Upper lobe of left lung (tissue), 6 donors: ENCODE measurements around the gene NCAN. TPM values are rescaled to one million over a fixed set of nuclear protein-coding genes. Genes with fewer than 3 reads are reported as not detected.

Experiments
- ATAC-seq, 2 donors: fragments of 200-7000 bp; cut with Tn5 transposase; one replicate each; pipeline ENCODE4 v1.9.1; 2022; ENCODE audit warnings: mild to moderate bottlenecking in 2 of 2, moderate library complexity in 2 of 2; ENCODE audit not compliant: low FRiP score in 2 of 2
- DNase-seq, 2 donors: peaks; one replicate each; pipeline ENCODE4 v3.0.0-alpha.2; 2019 to 2020
- H3K27ac ChIP-seq, 4 donors: fragments of 200-600 bp; sonication (generic); one replicate each; pipeline ENCODE4 v1.5.1; 2016 to 2019
- H3K27me3 ChIP-seq, 4 donors: fragments of 200-600 bp; sonication (generic); one replicate each; pipeline ENCODE4 v1.5.1; 2017 to 2019
- H3K36me3 ChIP-seq, 4 donors: fragments of 200-600 bp; sonication (generic); one replicate each; pipeline ENCODE4 v1.5.1; 2016 to 2019
- H3K4me1 ChIP-seq, 4 donors: fragments of 200-600 bp; sonication (generic); one replicate each; pipeline ENCODE4 v1.5.1; 2018 to 2019
- H3K4me3 ChIP-seq, 4 donors: fragments of 200-600 bp; sonication (generic); one replicate each; pipeline ENCODE4 v1.5.1; 2017 to 2019; ENCODE audit warnings: mild to moderate bottlenecking in 2 of 4, moderate library complexity in 1 of 4
- H3K9me3 ChIP-seq, 4 donors: fragments of 200-600 bp; sonication (generic); one replicate each; pipeline ENCODE4 v1.5.1; 2018 to 2019
- CTCF ChIP-seq, 6 experiments: fragments of 450-650 bp in 4 of 6; fragments of 200-600 bp in 2 of 6; sonication (generic) in 2 of 6; IDR thresholded peaks; one replicate each; pipeline ENCODE4 v1.5.1; 2016 to 2019; ENCODE audit warnings: antibody characterized with exemption in 6 of 6
- EP300 ChIP-seq, 4 donors: sonication (generic); formaldehyde crosslinking; IDR thresholded peaks; one replicate each; pipeline ENCODE4 v1.5.1; 2017; ENCODE audit warnings: antibody characterized with exemption in 4 of 4, control low read depth in 2 of 4
- POLR2A ChIP-seq, 4 donors: fragments of 450-650 bp; IDR thresholded peaks; one replicate each; pipeline ENCODE4 v1.5.1; 2016 to 2017; ENCODE audit warnings: antibody characterized with exemption in 4 of 4, mild to moderate bottlenecking in 2 of 4
- POLR2AphosphoS5 ChIP-seq, 2 donors: sonication (generic); formaldehyde crosslinking; IDR thresholded peaks; one replicate each; pipeline ENCODE4 v1.5.1; 2017; ENCODE audit warnings: antibody characterized with exemption in 2 of 2
- WGBS, 2 donors: methylation state at CpG; one replicate each; pipeline ENCODE4 v1.1.5; 2017 to 2018; 5-methylcytosine and 5-hydroxymethylcytosine counted together
- total RNA-seq, 6 donors: library from RNA; depleted of rRNA in 4 of 6; stranded (reverse); fragments of >200 nt in 4 of 6; gene quantifications; one replicate each; pipeline versions ENCODE4 v1.1.0 to v1.2.1, GENCODE V29; 2016 to 2021
- donor health status: DM: no; HTN: no; CAD: no; lungs with moderate emphysema.
- donor health status: DM: no; HTN: yes; CAD: no; lungs with severe emphysema.

Gene NCAN
- total RNA-seq, 6 donors from 2014 or later: 3.1 TPM; not detected in 5

- H3K4me1 ChIP-seq: peaks cover 38 to 50% (median 45%) of the 10 kb centered on the region in 4 donors
- no peak for ATAC-seq
- TF ChIP-seq POLR2AphosphoS5 (IDR thresholded peaks at IDR 0.05) (no peak), EP300 (IDR thresholded peaks at IDR 0.05) (no peak), CTCF (IDR thresholded peaks at IDR 0.05) (no peak), POLR2A (IDR thresholded peaks at IDR 0.05) (no peak)
- H3K9me3 ChIP-seq: no peaks in the 10 kb centered on the region
- peak overlapping the region in 1 of 4 donors; percentile 80 for H3K4me3 ChIP-seq
- H3K36me3 ChIP-seq: peaks cover 0 to 31% (median 26%) of the 10 kb centered on the region in 4 donors
- WGBS, 2 donors: 75 to 79% methylated on average over 5 of the region's 5 CpGs
- peak overlapping the region in 2 of 4 donors; percentile 99 to 100 for H3K27ac ChIP-seq
- no peak for DNase-seq
- H3K27me3 ChIP-seq: no peaks in the 10 kb centered on the region
Observed at GRCh38 chr19:19193926-19194325, 17.8 kb upstream of the NCAN start.

- H3K9me3 ChIP-seq: no peaks in the 10 kb centered on the region
- H3K4me3 ChIP-seq: peak overlapping the region in 3 of 4 donors; percentile 66 to 88 (median 75)
- H3K36me3 ChIP-seq: peaks cover 0 to 40% (median 32%) of the 10 kb centered on the region in 4 donors
- H3K4me1 ChIP-seq: peaks cover 11 to 17% (median 12%) of the 10 kb centered on the region in 4 donors
- TF ChIP-seq CTCF (IDR thresholded peaks at IDR 0.05) (no peak), EP300 (IDR thresholded peaks at IDR 0.05) (no peak), POLR2A (IDR thresholded peaks at IDR 0.05) (no peak), POLR2AphosphoS5 (IDR thresholded peaks at IDR 0.05) (no peak)
- H3K27ac ChIP-seq: peak overlapping the region in 3 of 4 donors; percentile 76 to 84 (median 76)
- ATAC-seq (no peak), DNase-seq (no peak)
- no peaks in the 10 kb centered on the region for H3K27me3 ChIP-seq
- WGBS, 2 donors: 78 to 82% methylated on average over 5 to 19 of the region's 19 CpGs
Observed at GRCh38 chr19:19201697-19202630, 9.8 kb upstream of the NCAN start.

GRCh38 chr19:19202707-19203011 lies 9.1 kb upstream of the NCAN start:
- H3K4me3 ChIP-seq: peak overlapping the region; percentile 62 to 88 (median 70)
- ATAC-seq: no peak
- peaks cover 11 to 17% (median 12%) of the 10 kb centered on the region in 4 donors for H3K4me1 ChIP-seq
- no peaks in the 10 kb centered on the region for H3K27me3 ChIP-seq
- 19% methylated on average over 11 of the region's 11 CpGs; no CpG with 5 or more reads in 1 of the 2 donors for WGBS, 2 donors
- H3K27ac ChIP-seq: peak overlapping the region; percentile 74 to 84 (median 76)
- no peak for DNase-seq
- no peaks in the 10 kb centered on the region for H3K9me3 ChIP-seq
- peaks cover 0 to 33% (median 26%) of the 10 kb centered on the region in 4 donors for H3K36me3 ChIP-seq
- no peak for TF ChIP-seq EP300 (IDR thresholded peaks at IDR 0.05)
- TF ChIP-seq POLR2AphosphoS5 (IDR thresholded peaks at IDR 0.05): no peak
- no peak for TF ChIP-seq POLR2A (IDR thresholded peaks at IDR 0.05)
- no peak for TF ChIP-seq CTCF (IDR thresholded peaks at IDR 0.05)

- peak within 1 kb of the TSS; percentile 74 to 84 (median 76) for H3K27ac ChIP-seq
- peaks cover 0 to 3% (median 0%) of the 10 kb centered on the region in 4 donors for H3K27me3 ChIP-seq
- H3K4me3 ChIP-seq: peak within 1 kb of the TSS; percentile 62 to 88 (median 70)
- 4 to 15% methylated on average over 27 to 57 of the region's 60 CpGs for WGBS, 2 donors
- DNase-seq (peak; percentile 91 to 94), ATAC-seq (peak; percentile 88 to 97)
- H3K36me3 ChIP-seq: peaks cover 0 to 27% (median 20%) of the 10 kb centered on the region in 4 donors
- no peaks in the 10 kb centered on the region for H3K9me3 ChIP-seq
- peaks cover 11 to 17% (median 12%) of the 10 kb centered on the region in 4 donors for H3K4me1 ChIP-seq
- TF ChIP-seq EP300 (IDR thresholded peaks at IDR 0.05): no peak
- TF ChIP-seq POLR2A (IDR thresholded peaks at IDR 0.05): peak in 2 of 4 donors; percentile 7 to 40
- peak in 1 of 2 donors; percentile 53 for TF ChIP-seq POLR2AphosphoS5 (IDR thresholded peaks at IDR 0.05)
- TF ChIP-seq CTCF (IDR thresholded peaks at IDR 0.05): no peak
Observed at GRCh38 chr19:19203012-19203856, 8.5 kb upstream of the NCAN start, which contains the start of gene NR2C2AP. NR2C2AP (minus strand) TSS chr19:19203414; CDS start chr19:19203060, 354 bp downstream.
